ENCODE data around the gene REPIN1. TPM values are rescaled to one million over a fixed set of nuclear protein-coding genes. Genes with fewer than 3 reads are reported as not detected.
A peak's percentile ranks its signal among the peaks of the same experiment; 100 is the strongest.

Gene REPIN1
- total RNA-seq, 2 donors from 2014 or later, result 43.0 to 49.8 TPM

- H3K27ac Mint-ChIP-seq, result no peak overlapping the region
- H3K36me3 Mint-ChIP-seq (ENCODE audit: low read depth), result peaks cover 2% of the 10 kb centered on the region
- DNase-seq, result no peak
- ATAC-seq, result no peak
- H3K4me3 Mint-ChIP-seq, result no peak overlapping the region
- no peaks in the 10 kb centered on the region for H3K27me3 Mint-ChIP-seq
- peaks cover 25% of the 10 kb centered on the region for H3K4me1 Mint-ChIP-seq
- H3K9me3 ChIP-seq (ENCODE audit: control insufficient read depth, low read length, poor library complexity, severe bottlenecking), result no peaks in the 10 kb centered on the region
Measured at GRCh38 chr7:150401424-150401790, 32.8 kb downstream of the REPIN1 start.

- Mint-ChIP-seq H3K27me3 (no peaks in the 10 kb centered on the region), H3K36me3 (ENCODE audit: low read depth) (peaks cover 3% of the 10 kb centered on the region), H3K27ac (peak overlapping the region; percentile 98), H3K4me3 (no peak overlapping the region), H3K4me1 (peaks cover 28% of the 10 kb centered on the region)
- DNase-seq (no peak), ATAC-seq (no peak)
- H3K9me3 ChIP-seq (ENCODE audit: control insufficient read depth, low read length, poor library complexity, severe bottlenecking), result no peaks in the 10 kb centered on the region
Measured at GRCh38 chr7:150401861-150402631, 33.4 kb downstream of the REPIN1 start.

- ATAC-seq (no peak), DNase-seq (peak in 1 of 3 donors; percentile 1)
- no peaks in the 10 kb centered on the region for H3K27me3 Mint-ChIP-seq
Measured at GRCh38 chr7:150402671-150403321, 34.2 kb downstream of the REPIN1 start.

GRCh38 chr7:150403376-150404171, 35.0 kb downstream of the REPIN1 start:
- ATAC-seq, result no peak
- peak overlapping the region; percentile 98 for H3K27ac Mint-ChIP-seq
- H3K27me3 Mint-ChIP-seq, result no peaks in the 10 kb centered on the region
- peaks cover 4% of the 10 kb centered on the region for H3K36me3 Mint-ChIP-seq (ENCODE audit: low read depth)
- H3K4me3 Mint-ChIP-seq, result peak overlapping the region; percentile 99
- H3K4me1 Mint-ChIP-seq, result peaks cover 31% of the 10 kb centered on the region
- DNase-seq, result peak in 1 of 3 donors; percentile 4
- H3K9me3 ChIP-seq (ENCODE audit: control insufficient read depth, low read length, poor library complexity, severe bottlenecking), result no peaks in the 10 kb centered on the region

More at GRCh38 chr7:150402671-150403321, 34.2 kb downstream of the REPIN1 start:
- H3K27ac Mint-ChIP-seq, result peak overlapping the region; percentile 98
- H3K4me1 Mint-ChIP-seq, result peaks cover 30% of the 10 kb centered on the region
- peaks cover 4% of the 10 kb centered on the region for H3K36me3 Mint-ChIP-seq (ENCODE audit: low read depth)
- H3K9me3 ChIP-seq (ENCODE audit: control insufficient read depth, low read length, poor library complexity, severe bottlenecking), result no peaks in the 10 kb centered on the region
- no peak overlapping the region for H3K4me3 Mint-ChIP-seq

GRCh38 chr7:150404172-150404804, 35.7 kb downstream of the REPIN1 start:
- Mint-ChIP-seq H3K27me3 (no peaks in the 10 kb centered on the region), H3K4me1 (peaks cover 35% of the 10 kb centered on the region)

GRCh38 chr7:150404805-150405583, 36.4 kb downstream of the REPIN1 start:
- peaks cover 35% of the 10 kb centered on the region for H3K4me1 Mint-ChIP-seq
- H3K4me3 Mint-ChIP-seq, result peak overlapping the region; percentile 99
- ATAC-seq, result peak; percentile 84
- H3K9me3 ChIP-seq (ENCODE audit: control insufficient read depth, low read length, poor library complexity, severe bottlenecking), result no peaks in the 10 kb centered on the region
- DNase-seq, result peak; percentile 65 to 68 (median 68)
- no peaks in the 10 kb centered on the region for H3K27me3 Mint-ChIP-seq
- peaks cover 4% of the 10 kb centered on the region for H3K36me3 Mint-ChIP-seq (ENCODE audit: low read depth)
- H3K27ac Mint-ChIP-seq, result peak overlapping the region; percentile 98

More at GRCh38 chr7:150404172-150404804, 35.7 kb downstream of the REPIN1 start:
- DNase-seq, result peak in 1 of 3 donors; percentile 7
- Mint-ChIP-seq H3K4me3 (peak overlapping the region; percentile 99), H3K27ac (peak overlapping the region; percentile 98), H3K36me3 (ENCODE audit: low read depth) (peaks cover 4% of the 10 kb centered on the region)
- H3K9me3 ChIP-seq (ENCODE audit: control insufficient read depth, low read length, poor library complexity, severe bottlenecking), result no peaks in the 10 kb centered on the region
- ATAC-seq, result no peak

GRCh38 chr7:150405584-150406311, 37.1 kb downstream of the REPIN1 start:
- Mint-ChIP-seq H3K27ac (peak overlapping the region; percentile 98), H3K36me3 (ENCODE audit: low read depth) (peaks cover 4% of the 10 kb centered on the region), H3K4me3 (peak overlapping the region; percentile 99), H3K4me1 (peaks cover 35% of the 10 kb centered on the region), H3K27me3 (no peaks in the 10 kb centered on the region)
- DNase-seq (peak in 1 of 3 donors; percentile 24), ATAC-seq (peak; percentile 34)
- no peaks in the 10 kb centered on the region for H3K9me3 ChIP-seq (ENCODE audit: control insufficient read depth, low read length, poor library complexity, severe bottlenecking)

- ATAC-seq, result peak; percentile 18
- Mint-ChIP-seq H3K36me3 (ENCODE audit: low read depth) (peaks cover 4% of the 10 kb centered on the region), H3K4me3 (peak overlapping the region; percentile 99), H3K27me3 (no peaks in the 10 kb centered on the region), H3K27ac (peak overlapping the region; percentile 98), H3K4me1 (peaks cover 37% of the 10 kb centered on the region)
- no peak for DNase-seq
- no peaks in the 10 kb centered on the region for H3K9me3 ChIP-seq (ENCODE audit: control insufficient read depth, low read length, poor library complexity, severe bottlenecking)
Measured at GRCh38 chr7:150406312-150406566, 37.6 kb downstream of the REPIN1 start.

- peak overlapping the region; percentile 98 for H3K27ac Mint-ChIP-seq
- H3K4me1 Mint-ChIP-seq, result peaks cover 37% of the 10 kb centered on the region
- no peak for DNase-seq
- peak overlapping the region; percentile 99 for H3K4me3 Mint-ChIP-seq
- H3K9me3 ChIP-seq (ENCODE audit: control insufficient read depth, low read length, poor library complexity, severe bottlenecking), result no peaks in the 10 kb centered on the region
- peaks cover 4% of the 10 kb centered on the region for H3K36me3 Mint-ChIP-seq (ENCODE audit: low read depth)
- H3K27me3 Mint-ChIP-seq, result no peaks in the 10 kb centered on the region
- peak; percentile 40 for ATAC-seq
Measured at GRCh38 chr7:150406567-150407421, 38.2 kb downstream of the REPIN1 start.

- DNase-seq, result no peak
- H3K4me3 Mint-ChIP-seq, result no peak overlapping the region
- peaks cover 37% of the 10 kb centered on the region for H3K4me1 Mint-ChIP-seq
- H3K27me3 Mint-ChIP-seq, result no peaks in the 10 kb centered on the region
- no peaks in the 10 kb centered on the region for H3K9me3 ChIP-seq (ENCODE audit: control insufficient read depth, low read length, poor library complexity, severe bottlenecking)
- H3K27ac Mint-ChIP-seq, result peak overlapping the region; percentile 98
- H3K36me3 Mint-ChIP-seq (ENCODE audit: low read depth), result peaks cover 4% of the 10 kb centered on the region
- no peak for ATAC-seq
Measured at GRCh38 chr7:150407588-150408392, 39.2 kb downstream of the REPIN1 start.
